K562 (cell line): Measurements from ENCODE around the gene MYRIP. TPM values are rescaled to one million over a fixed set of nuclear protein-coding genes. Genes with fewer than 3 reads are reported as not detected.

ENCODE experiments used
- ATAC-seq: fragments of 200-7000 bp; cut with Tn5 transposase; 3 replicates; pipeline ENCODE4 v1.9.1; 2020; ENCODE audit warnings: moderate library complexity
- BruUV-seq: library from RNA; stranded (reverse); fragments of 400-500 nt; replicated peaks from 2 replicates; lab custom pipeline; 2021; lab: Mats Ljungman, UMichigan
- CTCF ChIA-PET: fragments of 300-600 bp; formaldehyde crosslinking; extraction: SDS; loops from one replicate; lab custom pipeline; 2021; ENCODE audit warnings: low intra/inter-chr PET ratio; lab: Yijun Ruan, JAX
- POLR2A ChIA-PET: fragments of 300-600, 350-650 bp; sonication (Branson Sonifier 250); formaldehyde crosslinking; extraction: SDS; loops from one replicate; lab custom pipeline; 2021; ENCODE audit warnings: antibody characterized with exemption, inconsistent platforms; lab: Yijun Ruan, JAX
- DNase-seq, 4 experiments: peaks; one replicate each; pipeline versions ENCODE4 v3.0.0 to v3.0.0-alpha.2; 2011 to 2018; ENCODE audit warnings: low spot score in 3 of 4, mixed read lengths in 3 of 4; ENCODE audit errors: extremely low read depth in 1 of 4
- FAIRE-seq: peaks from 2 replicates; lab custom pipeline; 2011; peaks lifted over from hg19 to GRCh38; lab: Jason Lieb, UNC
- H2AFZ ChIP-seq: 2 replicates; pipeline ENCODE4 v1.6.0; 2011; ENCODE audit warnings: low read depth, low read length, control low read depth, inconsistent platforms
- H3K27ac ChIP-seq: fragments of 200-600 bp; 3 replicates; pipeline ENCODE4 v1.8.0; 2011; ENCODE audit warnings: low read depth, mild to moderate bottlenecking, control low read depth, inconsistent platforms, low read length, moderate library complexity, mixed read lengths; ENCODE audit errors: extremely low read depth
- H3K27me3 ChIP-seq, 2 experiments: fragments of 300-600 bp in 1 of 2; 2 replicates in 1 of 2; 3 replicates in 1 of 2; pipeline versions ENCODE4 v1.6.0 to v1.8.0; 2011; ENCODE audit warnings: inconsistent platforms in 2 of 2, low read length in 2 of 2, mild to moderate bottlenecking in 1 of 2, mixed read lengths in 1 of 2, moderate library complexity in 1 of 2; ENCODE audit not compliant: control insufficient read depth in 2 of 2, insufficient read depth in 2 of 2
- H3K36me3 ChIP-seq: fragments of 300-600 bp; 3 replicates; pipeline ENCODE4 v1.8.0; 2011; ENCODE audit warnings: mild to moderate bottlenecking, low read length, inconsistent platforms; ENCODE audit not compliant: control insufficient read depth, insufficient read depth
- H3K4me1 ChIP-seq, 2 experiments: fragments of 200-600 bp in 1 of 2; replicated peaks in 1 of 2; 2 replicates in 1 of 2; 3 replicates in 1 of 2; pipeline versions ENCODE4 v1.5.1 to v1.8.0; 2011; ENCODE audit warnings: inconsistent platforms in 2 of 2, low read length in 2 of 2, mild to moderate bottlenecking in 1 of 2, mixed read lengths in 1 of 2, moderate library complexity in 1 of 2; ENCODE audit not compliant: control insufficient read depth in 2 of 2, insufficient read depth in 2 of 2
- H3K4me2 ChIP-seq: 2 replicates; pipeline ENCODE4 v1.6.1; 2011; ENCODE audit warnings: low read length, control low read depth, inconsistent platforms, mixed read lengths; ENCODE audit not compliant: insufficient read depth
- H3K4me3 ChIP-seq: fragments of 200-600 bp; sonication (generic), shearing (Covaris generic); 2 replicates; pipeline ENCODE4 v1.5.1; 2016; ENCODE audit warnings: control low read depth, inconsistent platforms
- H3K79me2 ChIP-seq: fragments of 200-600 bp; 3 replicates; pipeline ENCODE4 v1.8.0; 2011; ENCODE audit warnings: low read length, inconsistent platforms; ENCODE audit not compliant: control insufficient read depth, insufficient read depth
- H3K9ac ChIP-seq, 2 experiments: 2 replicates each; pipeline versions ENCODE4 v1.6.0 to v1.6.1; 2011; ENCODE audit warnings: low read depth in 2 of 2, low read length in 2 of 2, control low read depth in 1 of 2, inconsistent platforms in 1 of 2, mild to moderate bottlenecking in 1 of 2, mixed read lengths in 1 of 2; ENCODE audit not compliant: insufficient read depth in 1 of 2
- H3K9me1 ChIP-seq: one replicate; pipeline ENCODE4 v1.6.0; 2011; ENCODE audit warnings: inconsistent platforms, mild to moderate bottlenecking, low read length, moderate library complexity; ENCODE audit not compliant: control insufficient read depth, insufficient read depth
- H3K9me3 ChIP-seq: replicated peaks from 2 replicates; pipeline ENCODE4 v1.5.1; 2011; ENCODE audit warnings: low read depth, low read length, inconsistent platforms; ENCODE audit not compliant: control insufficient read depth, insufficient read depth
- H4K20me1 ChIP-seq: replicated peaks from 2 replicates; pipeline ENCODE4 v1.6.1; 2011; ENCODE audit warnings: low read length, inconsistent platforms, mixed read lengths; ENCODE audit not compliant: control insufficient read depth, insufficient read depth
- ASH1L ChIP-seq: fragments of 450-650 bp; IDR thresholded peaks from 2 replicates; pipeline ENCODE4 v1.6.1; 2018; ENCODE audit warnings: borderline replicate concordance, mild to moderate bottlenecking, low read depth; ENCODE audit not compliant: partially characterized antibody
- HNRNPUL1 ChIP-seq: fragments of 200-400 bp; formaldehyde crosslinking; IDR thresholded peaks from 2 replicates; pipeline ENCODE4 v1.6.1; 2017; ENCODE audit warnings: low read length
- MTA1 ChIP-seq: fragments of 450-650 bp; IDR thresholded peaks from 2 replicates; pipeline ENCODE4 v1.6.1; 2017; ENCODE audit warnings: borderline replicate concordance
- PHTF2 ChIP-seq: fragments of 250-450 bp; sonication (Bioruptor Pico); IDR thresholded peaks from 2 replicates; pipeline ENCODE4 v1.5.0; 2021; ENCODE audit warnings: mild to moderate bottlenecking
- SMAD1 ChIP-seq: fragments of 150-350 bp; IDR thresholded peaks from 2 replicates; pipeline ENCODE4 v1.6.1; 2014; ENCODE audit warnings: low read length, low read depth; ENCODE audit not compliant: partially characterized antibody
- ZNF146 ChIP-seq: IDR thresholded peaks from one replicate; pipeline ENCODE4 v1.6.1; 2018; ENCODE audit warnings: missing compliant biosample characterization; ENCODE audit not compliant: unreplicated experiment
- ZNF668 ChIP-seq: fragments of 250-450 bp; sonication (Bioruptor Pico); IDR thresholded peaks from 2 replicates; pipeline ENCODE4 v1.8.0; 2022; ENCODE audit warnings: mild to moderate bottlenecking, inconsistent platforms
- in situ Hi-C: fragments of 300-500 bp; cut with MboI; formaldehyde crosslinking; loops from 4 replicates; pipeline ENCODE4 v1.15.0; 2018; ENCODE audit warnings: inconsistent platforms, mixed read lengths
- intact Hi-C: fragments of 100-400 bp; cut with micrococcal nuclease; formaldehyde crosslinking; loops from 2 replicates; pipeline ENCODE4 v1.14.2; 2022
- polyA plus RNA-seq, 8 experiments: library from polyadenylated mRNA; depleted of rRNA in 4 of 8; stranded (reverse) in 5 of 8; unstranded in 3 of 8; fragments of >200 nt; fragmentation: Nextera tagmentation in 2 of 8; fragmentation: Illumina TruSeq in 1 of 8; extraction: Ambion mirVana in 2 of 8; extraction: Trizol in 1 of 8; gene quantifications; 2 replicates each; pipeline versions ENCODE4 v1.2.1 to v1.2.3, GENCODE V29; 2011 to 2014; ENCODE audit warnings: inconsistent platforms in 1 of 8, missing spikeins in 1 of 8
- total RNA-seq, 7 experiments: library from RNA; depleted of rRNA in 6 of 7; stranded (reverse); fragments of >200 nt in 6 of 7; fragmentation: Illumina TruSeq in 2 of 7; extraction: Trizol in 2 of 7; gene quantifications; 2 replicates each; pipeline versions ENCODE4 v1.2.1 to v1.2.3, GENCODE V29; 2011 to 2021; ENCODE audit warnings: low replicate concordance in 1 of 7
- TF ChIP-seq, protein P1 (sequence below): sonication (generic); formaldehyde crosslinking; IDR thresholded peaks from 2 replicates; pipeline ENCODE4 v1.4.0; 2020; ENCODE audit warnings: mild to moderate bottlenecking, missing genetic modification reagents
- TF ChIP-seq, protein P2 (sequence below), 2 experiments: fragments of 150-350 bp in 1 of 2; IDR thresholded peaks; 2 replicates each; pipeline ENCODE4 v1.6.1; 2012 to 2016; ENCODE audit warnings: low read depth in 2 of 2, low read length in 2 of 2, mild to moderate bottlenecking in 1 of 2, moderate library complexity in 1 of 2

Gene MYRIP
- total and polyA plus RNA-seq, 9 of the 15 experiments (the other 6 are each of a cell fraction or from before 2014, with no cell fraction given) = 0.03 to 0.12 TPM; not detected in 7

DNA sequence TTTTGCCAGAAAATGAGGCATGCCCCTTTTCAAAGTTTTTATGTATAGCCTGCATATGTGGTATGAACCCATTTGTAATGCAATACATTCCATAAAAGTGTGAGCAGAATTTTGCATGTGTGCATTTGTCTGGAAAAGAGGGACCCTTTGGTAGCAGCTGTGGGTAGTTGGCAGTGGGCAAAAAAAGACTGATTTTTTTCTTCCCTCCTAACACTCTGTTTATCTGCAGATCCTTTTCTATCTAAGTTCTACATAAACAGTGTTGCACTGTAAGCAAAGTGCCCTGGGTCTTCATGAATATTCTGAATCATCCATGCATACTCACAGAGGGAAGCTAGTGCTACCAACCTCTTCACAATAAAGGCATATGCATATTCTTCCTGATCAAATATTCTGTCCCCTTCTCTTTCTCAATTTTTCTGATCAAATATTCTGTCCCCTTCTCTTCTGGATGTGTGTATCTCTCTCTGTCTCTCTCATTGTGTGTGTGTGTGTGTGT, 288.9 kb downstream of the MYRIP start:
- H3K27ac ChIP-seq = no peak overlapping the region
- no peak for FAIRE-seq
- H3K9ac ChIP-seq = no peak overlapping the region
- intact Hi-C loops = no loop called here
- no TSS peak for BruUV-seq
- H3K4me2 ChIP-seq = no peak overlapping the region
- no peaks in the 10 kb centered on the region for H4K20me1 ChIP-seq
- ATAC-seq = no peak
- in situ Hi-C loops = no loop called here
- H3K4me3 ChIP-seq = no peak overlapping the region
- H3K4me1 ChIP-seq = no peaks in the 10 kb centered on the region
- no peaks in the 10 kb centered on the region for H3K36me3 ChIP-seq
- H3K79me2 ChIP-seq = no peaks in the 10 kb centered on the region
- no peaks in the 10 kb centered on the region for H3K9me1 ChIP-seq
- no peak for DNase-seq
- ChIA-PET POLR2A (interaction anchor here (0.8 kb wide), 2 partner anchors 30 to 1956 kb away, joined by 3 read pairs; no protein-coding TSS in a partner anchor), CTCF (no interaction called here)
- H3K9me3 ChIP-seq = no peaks in the 10 kb centered on the region
- peaks cover 0 to 4% of the 10 kb centered on the region in 2 experiments; a peak in 1 of 5 replicates for H3K27me3 ChIP-seq
- TF ChIP-seq ZNF146 (CRISPR knock-in tag) (no peak), SMAD1 (no peak), MTA1 (no peak), PHTF2 (CRISPR knock-in tag) (no peak), HNRNPUL1 (no peak), ASH1L (no peak), ZNF668 (CRISPR knock-in tag) (no peak)
- TF ChIP-seq, protein P1, sequence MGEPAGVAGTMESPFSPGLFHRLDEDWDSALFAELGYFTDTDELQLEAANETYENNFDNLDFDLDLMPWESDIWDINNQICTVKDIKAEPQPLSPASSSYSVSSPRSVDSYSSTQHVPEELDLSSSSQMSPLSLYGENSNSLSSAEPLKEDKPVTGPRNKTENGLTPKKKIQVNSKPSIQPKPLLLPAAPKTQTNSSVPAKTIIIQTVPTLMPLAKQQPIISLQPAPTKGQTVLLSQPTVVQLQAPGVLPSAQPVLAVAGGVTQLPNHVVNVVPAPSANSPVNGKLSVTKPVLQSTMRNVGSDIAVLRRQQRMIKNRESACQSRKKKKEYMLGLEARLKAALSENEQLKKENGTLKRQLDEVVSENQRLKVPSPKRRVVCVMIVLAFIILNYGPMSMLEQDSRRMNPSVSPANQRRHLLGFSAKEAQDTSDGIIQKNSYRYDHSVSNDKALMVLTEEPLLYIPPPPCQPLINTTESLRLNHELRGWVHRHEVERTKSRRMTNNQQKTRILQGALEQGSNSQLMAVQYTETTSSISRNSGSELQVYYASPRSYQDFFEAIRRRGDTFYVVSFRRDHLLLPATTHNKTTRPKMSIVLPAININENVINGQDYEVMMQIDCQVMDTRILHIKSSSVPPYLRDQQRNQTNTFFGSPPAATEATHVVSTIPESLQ (CRISPR knock-in tag) = no peak
- TF ChIP-seq, protein P2, sequence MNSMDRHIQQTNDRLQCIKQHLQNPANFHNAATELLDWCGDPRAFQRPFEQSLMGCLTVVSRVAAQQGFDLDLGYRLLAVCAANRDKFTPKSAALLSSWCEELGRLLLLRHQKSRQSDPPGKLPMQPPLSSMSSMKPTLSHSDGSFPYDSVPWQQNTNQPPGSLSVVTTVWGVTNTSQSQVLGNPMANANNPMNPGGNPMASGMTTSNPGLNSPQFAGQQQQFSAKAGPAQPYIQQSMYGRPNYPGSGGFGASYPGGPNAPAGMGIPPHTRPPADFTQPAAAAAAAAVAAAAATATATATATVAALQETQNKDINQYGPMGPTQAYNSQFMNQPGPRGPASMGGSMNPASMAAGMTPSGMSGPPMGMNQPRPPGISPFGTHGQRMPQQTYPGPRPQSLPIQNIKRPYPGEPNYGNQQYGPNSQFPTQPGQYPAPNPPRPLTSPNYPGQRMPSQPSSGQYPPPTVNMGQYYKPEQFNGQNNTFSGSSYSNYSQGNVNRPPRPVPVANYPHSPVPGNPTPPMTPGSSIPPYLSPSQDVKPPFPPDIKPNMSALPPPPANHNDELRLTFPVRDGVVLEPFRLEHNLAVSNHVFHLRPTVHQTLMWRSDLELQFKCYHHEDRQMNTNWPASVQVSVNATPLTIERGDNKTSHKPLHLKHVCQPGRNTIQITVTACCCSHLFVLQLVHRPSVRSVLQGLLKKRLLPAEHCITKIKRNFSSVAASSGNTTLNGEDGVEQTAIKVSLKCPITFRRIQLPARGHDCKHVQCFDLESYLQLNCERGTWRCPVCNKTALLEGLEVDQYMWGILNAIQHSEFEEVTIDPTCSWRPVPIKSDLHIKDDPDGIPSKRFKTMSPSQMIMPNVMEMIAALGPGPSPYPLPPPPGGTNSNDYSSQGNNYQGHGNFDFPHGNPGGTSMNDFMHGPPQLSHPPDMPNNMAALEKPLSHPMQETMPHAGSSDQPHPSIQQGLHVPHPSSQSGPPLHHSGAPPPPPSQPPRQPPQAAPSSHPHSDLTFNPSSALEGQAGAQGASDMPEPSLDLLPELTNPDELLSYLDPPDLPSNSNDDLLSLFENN (IDR thresholded peaks at IDR 0.05; ENCODE audit: low read depth in 2 of 2, low read length in 2 of 2) = no peak
- H2AFZ ChIP-seq = no peak overlapping the region
